Loucy (cell line): Measurements from ENCODE around the gene GIN1.

Source experiments
- EZH2phosphoT487 ChIP-seq: fragments of 200-600 bp; IDR thresholded peaks from 2 replicates; pipeline ENCODE4 v1.6.1; 2018; ENCODE audit warnings: antibody characterized with exemption, mild to moderate bottlenecking, moderate library complexity, borderline replicate concordance
- TF ChIP-seq, protein P1 (sequence below): fragments of 200-600 bp; sonication (generic); conservative IDR thresholded peaks from 2 replicates; pipeline ENCODE4 v1.5.1; 2014; ENCODE audit warnings: mild to moderate bottlenecking, antibody characterized with exemption, low read length

DNA sequence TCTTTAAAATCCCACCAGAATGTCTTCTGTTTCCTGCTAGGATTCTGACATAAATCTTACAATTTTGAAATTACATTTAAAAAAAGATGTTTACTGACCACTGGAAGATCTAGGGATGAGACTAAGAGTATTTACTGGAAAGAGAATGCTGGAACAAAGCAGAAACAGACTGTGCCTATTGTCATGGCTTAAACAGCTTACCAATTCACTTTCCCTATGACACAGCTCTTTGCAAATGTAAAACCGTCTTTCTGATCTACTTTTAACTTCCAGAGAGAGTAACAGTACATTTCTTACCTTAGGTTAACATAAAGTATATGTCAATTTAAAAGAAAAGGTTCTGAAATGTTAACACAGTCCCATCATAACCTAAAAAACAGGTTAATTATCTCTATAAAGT, 10.7 kb downstream of the GIN1 start:
- TF ChIP-seq EZH2phosphoT487: no peak
- TF ChIP-seq, protein P1, sequence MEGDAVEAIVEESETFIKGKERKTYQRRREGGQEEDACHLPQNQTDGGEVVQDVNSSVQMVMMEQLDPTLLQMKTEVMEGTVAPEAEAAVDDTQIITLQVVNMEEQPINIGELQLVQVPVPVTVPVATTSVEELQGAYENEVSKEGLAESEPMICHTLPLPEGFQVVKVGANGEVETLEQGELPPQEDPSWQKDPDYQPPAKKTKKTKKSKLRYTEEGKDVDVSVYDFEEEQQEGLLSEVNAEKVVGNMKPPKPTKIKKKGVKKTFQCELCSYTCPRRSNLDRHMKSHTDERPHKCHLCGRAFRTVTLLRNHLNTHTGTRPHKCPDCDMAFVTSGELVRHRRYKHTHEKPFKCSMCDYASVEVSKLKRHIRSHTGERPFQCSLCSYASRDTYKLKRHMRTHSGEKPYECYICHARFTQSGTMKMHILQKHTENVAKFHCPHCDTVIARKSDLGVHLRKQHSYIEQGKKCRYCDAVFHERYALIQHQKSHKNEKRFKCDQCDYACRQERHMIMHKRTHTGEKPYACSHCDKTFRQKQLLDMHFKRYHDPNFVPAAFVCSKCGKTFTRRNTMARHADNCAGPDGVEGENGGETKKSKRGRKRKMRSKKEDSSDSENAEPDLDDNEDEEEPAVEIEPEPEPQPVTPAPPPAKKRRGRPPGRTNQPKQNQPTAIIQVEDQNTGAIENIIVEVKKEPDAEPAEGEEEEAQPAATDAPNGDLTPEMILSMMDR: no peak
